HG02759 (cell line): Measurements from ENCODE around the gene GPC3.

Experiments used
- ATAC-seq: cut with Tn5 transposase; IDR thresholded peaks from one replicate; pipeline ENCODE4 v1.9.1; 2021; ENCODE audit warnings: mild to moderate bottlenecking, moderate library complexity; ENCODE audit not compliant: unreplicated experiment

The GPC3 gene

GRCh38 chrX:133715715-133716114 is 269.7 kb downstream of the GPC3 start:
- ATAC-seq, result no peak

GRCh38 chrX:133709501-133709900 is 275.9 kb downstream of the GPC3 start:
- ATAC-seq, result no peak

GRCh38 chrX:133706890-133707289 is 278.5 kb downstream of the GPC3 start:
- ATAC-seq, result no peak

GRCh38 chrX:133702230-133702629 is 283.2 kb downstream of the GPC3 start:
- no peak for ATAC-seq

- no peak for ATAC-seq
Observed at GRCh38 chrX:133699023-133699728, 286.2 kb downstream of the GPC3 start.

GRCh38 chrX:133698298-133698697 is 287.1 kb downstream of the GPC3 start:
- no peak for ATAC-seq

- ATAC-seq, result no peak
Observed at GRCh38 chrX:133697656-133698055, 287.7 kb downstream of the GPC3 start.

- ATAC-seq, result no peak
Observed at GRCh38 chrX:133689997-133690599, 295.3 kb downstream of the GPC3 start.

GRCh38 chrX:133685822-133686221 is 299.6 kb downstream of the GPC3 start:
- no peak for ATAC-seq

- no peak for ATAC-seq
Observed at GRCh38 chrX:133681897-133682296, 303.5 kb downstream of the GPC3 start.

GRCh38 chrX:133681421-133681820 is 304.0 kb downstream of the GPC3 start:
- no peak for ATAC-seq

GRCh38 chrX:133677123-133678063 is 308.0 kb downstream of the GPC3 start:
- ATAC-seq, result no peak

GRCh38 chrX:133676344-133677122 is 308.9 kb downstream of the GPC3 start:
- no peak for ATAC-seq

- ATAC-seq, result no peak
Observed at GRCh38 chrX:133674726-133675470, 310.5 kb downstream of the GPC3 start.

- no peak for ATAC-seq
Observed at GRCh38 chrX:133670383-133670782, 315.0 kb downstream of the GPC3 start.

- no peak for ATAC-seq
Observed at GRCh38 chrX:133669214-133669613, 316.2 kb downstream of the GPC3 start.

GRCh38 chrX:133668225-133668931 is 317.0 kb downstream of the GPC3 start:
- ATAC-seq, result no peak

GRCh38 chrX:133666256-133666655 is 319.1 kb downstream of the GPC3 start:
- no peak for ATAC-seq
